MG63 (cell line): ENCODE results near the gene FAM50A. TPM values are rescaled to one million over a fixed set of nuclear protein-coding genes. Genes with fewer than 3 reads are reported as not detected.

ENCODE experiments used
- DNase-seq: peaks from one replicate; pipeline ENCODE4 v3.0.0-alpha.2; 2020
- H3K27me3 ChIP-seq: fragments of 250-450 bp; sonication (Bioruptor Pico); 2 replicates; pipeline ENCODE4 v1.5.1; 2020; ENCODE audit warnings: mild to moderate bottlenecking, moderate library complexity
- H3K36me3 ChIP-seq: fragments of 250-450 bp; sonication (Bioruptor Pico); 2 replicates; pipeline ENCODE4 v1.5.1; 2020; ENCODE audit warnings: mild to moderate bottlenecking, moderate library complexity
- H3K4me3 ChIP-seq: fragments of 250-450 bp; sonication (Bioruptor Pico); 2 replicates; pipeline ENCODE4 v1.5.1; 2020; ENCODE audit warnings: mild to moderate bottlenecking, moderate library complexity
- H3K9me3 ChIP-seq: fragments of 250-450 bp; sonication (Bioruptor Pico); 2 replicates; pipeline ENCODE4 v1.5.1; 2020; ENCODE audit warnings: mild to moderate bottlenecking, moderate library complexity
- total RNA-seq: library from RNA; depleted of rRNA; stranded (reverse); fragments of >200 nt; shearing (Covaris generic); gene quantifications from 2 replicates; pipeline ENCODE4 v1.2.3, GENCODE V29; 2014; ENCODE audit warnings: low replicate concordance

Gene FAM50A
- total RNA-seq, 1 experiment from 2014 or later, result 35.4 TPM

DNA sequence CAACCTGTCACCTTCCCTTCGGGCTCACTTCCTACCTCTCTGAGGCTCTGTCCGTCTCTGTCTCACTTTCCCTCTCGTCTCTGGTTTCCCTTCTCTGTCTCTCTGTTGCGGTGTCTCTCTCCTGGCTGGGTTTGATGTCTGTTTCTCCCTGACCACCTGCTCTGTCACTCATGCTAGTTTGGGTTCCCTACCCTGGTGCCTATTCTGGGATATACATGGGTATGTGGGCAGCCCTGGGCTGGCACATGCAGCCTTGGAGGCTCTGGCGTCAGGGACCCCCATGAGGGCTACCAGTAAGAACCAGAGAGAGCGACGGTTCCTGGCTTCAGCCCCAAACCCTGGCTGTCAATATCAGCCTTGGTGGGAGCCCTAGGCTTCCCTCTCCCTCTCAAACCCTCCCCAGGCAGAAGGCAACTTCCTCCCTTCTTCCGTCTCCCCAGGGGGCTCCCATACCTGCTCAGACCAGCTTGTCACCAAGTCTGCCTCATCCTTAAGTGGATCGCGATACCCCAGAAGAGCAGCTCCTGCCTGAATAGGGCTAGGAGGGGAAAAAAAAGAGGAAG is 35.2 kb upstream of the FAM50A start:
- Histone ChIP-seq H3K4me3 (peak overlapping the region; percentile 53), H3K9me3 (no peaks in the 10 kb centered on the region), H3K36me3 (no peaks in the 10 kb centered on the region), H3K27me3 (no peaks in the 10 kb centered on the region)
- DNase-seq, result no peak

DNA sequence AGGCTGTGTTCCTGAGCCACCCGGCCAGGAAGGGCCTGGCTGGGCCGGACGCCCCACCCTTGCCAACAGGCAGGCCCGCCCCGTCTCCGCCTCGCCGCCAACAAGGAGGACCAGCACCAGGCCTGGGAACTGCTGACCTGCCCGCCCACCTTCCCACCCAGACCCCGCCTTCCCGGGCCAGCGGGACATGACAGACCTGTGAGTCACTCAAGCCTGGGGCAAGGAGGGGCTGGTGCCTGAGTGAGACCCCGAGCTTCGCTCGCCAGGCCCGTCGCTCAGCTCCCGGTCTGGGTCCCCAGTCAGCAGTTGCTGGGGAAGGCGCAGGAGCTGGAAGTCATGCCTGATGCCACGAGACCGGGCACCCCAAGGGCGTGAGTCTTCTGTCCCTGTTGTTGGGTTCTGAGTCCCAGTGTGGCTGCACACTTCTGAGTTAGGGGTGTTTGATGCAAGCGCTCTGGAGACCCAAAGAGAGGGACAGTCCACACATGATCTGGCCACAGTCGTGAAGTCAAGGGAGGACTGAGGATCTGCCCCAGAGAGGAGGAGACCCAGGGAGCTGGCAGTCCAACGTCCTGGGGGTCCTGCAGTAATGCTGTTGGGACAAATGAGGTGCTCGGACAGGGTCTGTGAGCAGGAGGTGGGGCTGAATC is 34.6 kb upstream of the FAM50A start, which contains the start of gene DNASE1L1:
DNASE1L1 (minus strand) TSS at position 33 of the 650 bp plus-strand sequence. CDS start 3,686 bp downstream, outside the sequence.
- Histone ChIP-seq H3K27me3 (no peaks in the 10 kb centered on the region), H3K4me3 (peak within 1 kb of the TSS; percentile 53), H3K9me3 (no peaks in the 10 kb centered on the region), H3K36me3 (no peaks in the 10 kb centered on the region)
- DNase-seq, result peak; percentile 95

DNA sequence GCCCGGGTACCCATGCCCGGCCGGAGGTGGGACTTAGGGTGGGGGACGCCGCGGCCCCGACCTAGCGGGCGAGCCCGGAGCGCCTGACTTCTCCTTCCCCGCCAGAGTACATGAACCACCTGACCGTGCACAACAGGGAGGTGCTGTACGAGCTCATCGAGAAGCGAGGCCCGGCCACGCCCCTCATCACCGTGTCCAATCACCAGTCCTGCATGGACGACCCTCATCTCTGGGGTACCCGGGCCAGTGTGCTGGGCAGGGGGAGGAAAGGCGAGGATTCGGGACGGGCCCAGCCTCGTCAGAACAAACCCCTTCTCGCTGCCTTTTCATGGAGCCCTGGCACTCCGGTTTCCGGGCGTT is 32.0 kb upstream of the FAM50A start:
- H3K27me3 ChIP-seq, result no peaks in the 10 kb centered on the region
- peak overlapping the region; percentile 63 for H3K4me3 ChIP-seq
- H3K36me3 ChIP-seq, result no peaks in the 10 kb centered on the region
- DNase-seq, result peak; percentile 68
- H3K9me3 ChIP-seq, result no peaks in the 10 kb centered on the region

DNA sequence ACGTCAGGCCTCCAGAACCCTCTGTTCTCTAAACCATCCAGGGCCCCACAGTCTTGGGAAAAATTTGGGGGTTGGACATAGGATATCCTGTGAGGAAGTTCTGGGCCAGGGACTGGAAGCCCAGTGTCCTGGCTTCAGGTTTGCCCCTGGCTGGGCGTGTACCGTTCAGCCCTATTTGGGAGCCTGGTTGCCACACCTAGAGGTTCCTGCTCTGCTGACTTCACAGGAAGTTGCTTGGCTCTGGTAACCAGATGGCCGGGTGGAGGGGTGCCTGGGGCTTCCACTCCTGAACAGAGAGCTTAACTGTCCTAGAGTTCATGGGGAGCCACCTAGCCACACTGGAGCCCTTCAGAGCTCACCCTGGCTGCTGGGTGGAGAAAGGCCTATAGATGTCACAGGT is 31.5 kb upstream of the FAM50A start:
- no peaks in the 10 kb centered on the region for H3K9me3 ChIP-seq
- H3K27me3 ChIP-seq, result no peaks in the 10 kb centered on the region
- no peaks in the 10 kb centered on the region for H3K36me3 ChIP-seq
- no peak for DNase-seq
- peak overlapping the region; percentile 63 for H3K4me3 ChIP-seq

DNA sequence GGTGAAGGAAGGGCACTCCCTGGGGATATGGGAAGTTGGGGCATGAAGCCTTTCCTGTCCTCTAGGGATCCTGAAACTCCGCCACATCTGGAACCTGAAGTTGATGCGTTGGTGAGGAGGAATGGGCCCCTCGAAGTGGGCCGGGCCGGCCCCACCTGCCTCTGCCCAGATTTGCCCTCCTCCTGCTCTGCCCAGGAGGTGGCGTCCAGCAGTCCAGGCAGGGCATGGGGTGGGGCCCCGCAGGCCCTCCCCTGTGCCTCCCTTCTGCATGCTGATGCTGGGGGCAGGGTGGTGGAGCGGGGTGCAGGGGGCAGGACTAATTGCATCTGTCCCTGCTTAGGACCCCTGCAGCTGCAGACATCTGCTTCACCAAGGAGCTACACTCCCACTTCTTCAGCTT is 30.8 kb upstream of the FAM50A start:
- Histone ChIP-seq H3K4me3 (no peak overlapping the region), H3K36me3 (no peaks in the 10 kb centered on the region), H3K27me3 (no peaks in the 10 kb centered on the region), H3K9me3 (no peaks in the 10 kb centered on the region)
- no peak for DNase-seq

DNA sequence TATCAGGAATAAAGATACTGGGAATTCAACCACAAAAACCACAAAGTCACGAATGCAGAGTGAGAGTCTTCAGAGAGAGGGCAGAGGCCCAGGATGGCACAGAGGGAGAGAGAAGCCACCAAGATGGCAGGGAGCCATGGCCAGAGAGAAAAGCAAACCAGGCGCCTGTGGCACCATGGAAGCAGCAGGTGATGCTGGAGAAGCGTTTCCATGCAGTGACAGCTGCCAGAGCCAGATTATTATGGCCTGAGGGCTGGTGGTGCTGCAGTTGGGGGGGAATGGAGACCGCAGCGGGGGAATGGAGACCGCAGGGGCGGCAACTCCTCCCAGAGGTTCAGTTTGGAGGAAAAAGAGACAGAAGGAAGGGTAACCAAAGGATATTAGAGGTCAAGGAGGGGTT is 26.8 kb upstream of the FAM50A start:
- no peaks in the 10 kb centered on the region for H3K9me3 ChIP-seq
- no peaks in the 10 kb centered on the region for H3K36me3 ChIP-seq
- no peak overlapping the region for H3K4me3 ChIP-seq
- no peaks in the 10 kb centered on the region for H3K27me3 ChIP-seq
- no peak for DNase-seq

DNA sequence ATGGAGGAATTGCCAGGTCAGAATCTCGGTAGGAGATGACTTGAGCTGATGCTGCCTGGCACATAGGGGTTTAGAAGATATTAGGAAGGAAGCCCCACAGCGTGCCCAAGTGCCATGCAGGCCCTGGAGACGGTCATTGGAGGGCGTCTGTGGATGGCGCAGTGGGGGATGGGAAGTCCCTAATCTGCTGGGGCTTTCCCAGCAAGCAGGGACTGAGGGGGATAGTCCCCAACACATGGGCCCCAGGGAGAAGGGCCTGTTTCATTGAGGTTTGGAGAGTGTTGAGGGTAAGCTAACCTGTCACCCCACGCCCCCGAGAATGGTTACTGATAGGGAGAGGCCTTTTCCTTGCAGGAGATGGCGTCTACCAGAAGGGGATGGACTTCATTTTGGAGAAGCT is 24.8 kb upstream of the FAM50A start:
- Histone ChIP-seq H3K36me3 (no peaks in the 10 kb centered on the region), H3K4me3 (no peak overlapping the region), H3K27me3 (no peaks in the 10 kb centered on the region), H3K9me3 (no peaks in the 10 kb centered on the region)
- no peak for DNase-seq

DNA sequence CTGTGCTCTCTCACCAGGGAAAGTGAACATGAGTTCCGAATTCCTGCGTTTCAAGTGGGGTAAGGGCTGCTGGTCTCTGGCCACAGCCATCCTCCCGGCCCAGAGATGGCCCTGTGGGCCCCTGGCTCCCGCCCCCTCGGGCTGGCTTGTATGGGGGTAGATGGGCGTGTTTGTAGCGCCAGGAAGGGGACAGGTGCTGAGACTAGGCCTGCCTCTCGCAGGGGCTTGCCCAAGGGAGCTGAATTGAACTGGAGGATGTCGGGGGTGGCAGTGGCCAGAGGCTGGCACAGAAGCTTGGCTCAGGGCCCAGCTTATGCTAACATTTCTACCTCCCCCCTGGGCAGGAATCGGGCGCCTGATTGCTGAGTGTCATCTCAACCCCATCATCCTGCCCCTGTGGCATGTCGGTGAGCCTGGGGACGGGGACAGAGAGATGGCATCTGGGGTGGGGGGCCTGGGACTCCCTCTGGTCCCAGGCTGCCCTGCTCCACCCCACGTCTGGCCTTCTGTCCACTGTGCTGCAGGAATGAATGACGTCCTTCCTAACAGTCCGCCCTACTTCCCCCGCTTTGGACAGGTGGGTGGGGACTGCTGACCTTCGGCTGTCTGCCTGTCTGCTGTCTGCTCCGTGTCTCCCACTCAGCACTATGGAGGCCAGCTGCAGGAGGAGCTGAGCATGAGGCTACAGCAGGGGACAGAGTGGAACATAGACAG is 24.1 kb upstream of the FAM50A start:
- Histone ChIP-seq H3K9me3 (no peaks in the 10 kb centered on the region), H3K27me3 (no peaks in the 10 kb centered on the region), H3K36me3 (no peaks in the 10 kb centered on the region), H3K4me3 (no peak overlapping the region)
- no peak for DNase-seq

DNA sequence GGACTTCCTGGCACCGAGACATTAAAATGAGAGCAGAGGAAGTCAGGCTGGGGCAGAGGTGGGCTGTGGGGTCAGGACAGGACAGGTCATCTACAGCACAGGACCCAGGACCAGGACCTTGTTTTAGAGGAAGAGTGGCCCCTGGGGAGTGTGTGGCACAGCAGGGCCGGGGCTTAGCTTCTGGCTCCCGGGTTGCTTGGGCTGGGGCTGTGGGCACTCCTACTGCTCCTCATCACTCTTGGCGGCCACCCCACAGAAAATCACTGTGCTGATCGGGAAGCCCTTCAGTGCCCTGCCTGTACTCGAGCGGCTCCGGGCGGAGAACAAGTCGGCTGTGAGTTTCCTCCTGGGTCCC is 23.6 kb upstream of the FAM50A start:
- Histone ChIP-seq H3K27me3 (no peaks in the 10 kb centered on the region), H3K4me3 (no peak overlapping the region), H3K9me3 (no peaks in the 10 kb centered on the region), H3K36me3 (no peaks in the 10 kb centered on the region)
- DNase-seq, result no peak

DNA sequence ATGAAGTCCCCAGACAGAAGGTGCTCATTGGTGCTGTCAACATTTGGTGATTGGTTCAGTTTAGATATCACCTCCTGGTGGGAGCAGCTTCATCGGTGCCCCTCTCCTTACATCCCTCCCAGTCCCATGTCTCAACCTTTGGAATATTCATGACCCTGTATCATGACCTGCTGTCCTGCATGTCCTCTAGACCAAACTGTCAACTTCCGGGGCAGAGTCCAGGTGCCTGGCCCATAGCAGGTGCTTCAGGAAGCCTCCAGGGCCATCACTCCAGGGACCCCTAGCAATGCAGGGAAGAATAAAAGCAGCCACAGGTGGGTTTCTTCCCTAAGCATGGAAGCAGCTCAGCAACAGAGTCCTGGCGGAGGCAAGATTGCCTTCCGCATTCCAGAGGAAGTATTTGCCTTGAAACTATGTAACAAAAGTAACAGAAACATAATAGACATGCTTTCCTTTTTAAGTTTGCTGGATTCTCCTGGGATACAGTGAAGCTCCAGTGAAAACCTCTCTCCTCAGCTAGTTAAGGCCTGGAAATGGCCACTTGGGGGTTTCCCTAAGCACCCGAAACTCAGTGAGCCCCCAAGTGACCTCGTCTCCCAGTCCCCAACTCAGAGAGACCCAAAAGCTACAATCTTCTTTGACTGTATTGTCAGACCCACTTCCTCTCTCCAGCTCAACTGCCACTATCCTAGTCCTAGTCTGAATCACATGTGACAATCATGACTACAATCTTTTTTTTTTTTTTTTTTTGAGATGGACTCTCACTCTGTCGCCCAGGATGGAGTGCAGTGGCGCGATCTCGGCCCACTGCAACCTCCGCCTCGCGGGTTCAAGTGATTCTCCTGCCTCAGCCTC is 16.8 kb upstream of the FAM50A start:
- no peak for DNase-seq
- no peaks in the 10 kb centered on the region for H3K36me3 ChIP-seq
- no peak overlapping the region for H3K4me3 ChIP-seq

DNA sequence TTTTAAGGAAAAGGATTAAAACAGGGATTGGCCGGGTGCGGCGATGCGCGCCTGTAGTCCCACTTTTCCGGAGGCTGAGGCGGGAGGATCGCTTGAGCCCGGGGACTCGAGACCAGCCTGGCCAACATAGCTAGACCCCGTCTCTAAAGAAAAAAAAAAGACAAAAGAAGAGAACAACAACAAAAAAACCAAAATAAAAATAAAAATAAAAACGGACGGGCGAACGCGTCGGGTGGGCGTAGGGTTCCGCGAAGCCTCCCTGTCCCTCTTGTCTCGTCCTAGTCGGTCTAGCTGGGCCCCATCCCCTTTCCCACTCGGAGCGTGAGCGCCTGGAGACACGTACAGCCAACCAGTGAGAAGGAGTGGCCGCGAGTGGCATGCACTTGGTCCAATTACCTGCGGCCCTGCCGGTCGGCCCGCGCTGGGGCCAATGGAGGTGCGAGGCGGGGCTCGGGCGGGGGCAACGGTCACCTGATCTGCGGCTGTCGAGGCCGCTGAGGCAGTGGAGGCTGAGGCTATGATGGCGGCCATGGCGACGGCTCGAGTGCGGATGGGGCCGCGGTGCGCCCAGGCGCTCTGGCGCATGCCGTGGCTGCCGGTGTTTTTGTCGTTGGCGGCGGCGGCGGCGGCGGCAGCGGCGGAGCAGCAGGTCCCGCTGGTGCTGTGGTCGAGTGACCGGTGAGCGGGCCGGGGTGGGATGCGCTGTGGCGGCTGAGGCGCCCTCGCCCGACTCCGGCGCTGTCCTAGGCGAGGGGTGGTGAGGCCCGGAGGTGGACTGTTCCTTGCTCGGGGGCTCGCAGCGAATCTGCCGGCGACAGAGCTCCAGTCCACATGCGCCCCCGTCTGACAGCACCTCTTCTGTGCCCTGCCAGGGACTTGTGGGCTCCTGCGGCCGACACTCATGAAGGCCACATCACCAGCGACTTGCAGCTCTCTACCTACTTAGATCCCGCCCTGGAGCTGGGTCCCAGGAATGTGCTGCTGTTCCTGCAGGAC is 15.5 kb upstream of the FAM50A start, which contains the start of gene ATP6AP1:
ATP6AP1 (plus strand) TSS at position 502 of the 996 bp plus-strand sequence; CDS start at position 518, 16 bp downstream.
- DNase-seq, result peak; percentile 96
- H3K27me3 ChIP-seq, result no peaks in the 10 kb centered on the region
- H3K9me3 ChIP-seq, result no peaks in the 10 kb centered on the region
- H3K4me3 ChIP-seq, result peak within 1 kb of the TSS; percentile 67
- no peaks in the 10 kb centered on the region for H3K36me3 ChIP-seq

More for the DNA sequence above, 16.8 kb upstream of the FAM50A start:
- Histone ChIP-seq H3K9me3 (no peaks in the 10 kb centered on the region), H3K27me3 (no peaks in the 10 kb centered on the region)

DNA sequence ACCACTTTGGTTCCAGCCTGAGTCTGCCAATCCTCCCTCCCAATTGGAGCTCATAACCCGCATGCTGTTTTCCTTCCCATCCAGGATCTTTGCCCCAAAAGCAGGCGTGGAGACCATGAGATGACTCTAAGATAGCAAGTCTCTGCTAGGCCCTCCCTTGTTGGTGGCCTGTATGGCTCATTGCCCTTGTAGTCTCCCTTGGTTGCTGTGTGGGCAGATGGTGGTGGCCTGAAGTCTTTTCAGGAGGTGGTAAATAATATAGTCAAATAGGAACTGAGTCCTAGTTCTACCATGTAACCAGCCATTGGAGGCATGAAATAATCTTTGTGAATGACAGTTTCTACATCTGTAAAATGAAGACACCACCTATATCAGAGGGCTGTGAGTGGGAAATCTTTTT is 14.2 kb upstream of the FAM50A start:
- Histone ChIP-seq H3K36me3 (no peaks in the 10 kb centered on the region), H3K9me3 (no peaks in the 10 kb centered on the region), H3K27me3 (no peaks in the 10 kb centered on the region), H3K4me3 (no peak overlapping the region)
- DNase-seq, result no peak

DNA sequence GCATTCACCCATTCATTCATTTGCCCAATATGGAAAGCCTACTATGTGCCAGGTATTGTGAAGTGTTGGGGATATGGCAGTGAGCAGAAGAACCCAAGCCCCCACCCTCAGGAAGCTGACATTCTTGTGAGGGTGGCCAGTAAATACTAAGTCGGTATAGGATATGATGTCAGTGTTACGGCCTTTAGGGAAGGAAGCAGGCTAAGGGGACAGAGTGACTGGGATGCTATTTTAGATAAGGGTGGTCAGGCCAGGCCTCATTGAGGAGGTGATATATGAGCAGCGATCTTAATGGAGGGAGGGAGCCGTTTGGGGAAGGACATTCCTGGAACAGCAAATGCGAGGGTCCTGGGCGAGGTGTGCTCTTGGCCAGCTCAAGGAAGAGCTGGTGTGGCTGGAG is 13.5 kb upstream of the FAM50A start:
- Histone ChIP-seq H3K36me3 (no peaks in the 10 kb centered on the region), H3K4me3 (no peak overlapping the region), H3K9me3 (no peaks in the 10 kb centered on the region), H3K27me3 (no peaks in the 10 kb centered on the region)
- DNase-seq, result no peak

DNA sequence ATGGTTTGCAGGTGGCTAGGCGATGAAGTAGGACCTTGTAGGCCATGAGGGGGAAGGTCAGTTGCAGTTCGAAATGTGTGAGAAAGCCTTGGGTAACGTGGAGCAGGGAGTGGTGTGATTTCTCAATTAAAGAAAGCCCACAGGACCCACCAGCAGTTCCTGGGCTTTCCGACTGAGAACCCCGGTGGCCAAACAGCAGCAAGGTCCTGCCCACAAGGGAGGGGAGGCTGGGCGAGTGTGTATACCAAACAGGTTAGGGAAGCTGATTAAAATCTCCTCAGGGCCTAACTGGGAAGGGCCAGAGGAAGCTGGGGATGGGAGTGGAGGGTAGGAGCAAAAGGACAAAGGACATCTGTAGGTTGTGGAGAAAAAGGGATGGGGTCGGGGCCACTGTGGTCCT is 13.0 kb upstream of the FAM50A start:
- H3K36me3 ChIP-seq, result no peaks in the 10 kb centered on the region
- H3K27me3 ChIP-seq, result no peaks in the 10 kb centered on the region
- no peaks in the 10 kb centered on the region for H3K9me3 ChIP-seq
- no peak overlapping the region for H3K4me3 ChIP-seq
- DNase-seq, result no peak

DNA sequence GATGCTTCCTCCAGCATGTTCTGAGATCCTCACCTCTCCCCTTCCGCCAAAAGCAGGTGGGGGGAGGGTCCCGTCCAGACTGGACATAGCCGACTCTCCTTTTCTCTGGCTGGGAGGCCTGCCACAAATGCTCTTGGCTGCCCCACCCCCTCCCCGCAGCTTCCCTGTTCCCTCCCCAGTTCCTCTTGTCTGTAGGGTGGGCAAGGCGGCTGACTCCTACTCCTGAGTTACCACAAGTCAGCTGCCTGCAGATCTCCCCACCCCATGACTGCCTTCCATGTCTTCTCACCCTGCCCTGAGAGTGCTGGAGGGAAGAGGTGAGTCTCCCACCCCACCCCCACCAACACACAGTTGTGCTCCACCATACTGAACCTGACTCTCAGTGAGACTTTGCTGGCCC is 12.6 kb upstream of the FAM50A start:
- no peak for DNase-seq
- Histone ChIP-seq H3K27me3 (no peaks in the 10 kb centered on the region), H3K9me3 (no peaks in the 10 kb centered on the region), H3K36me3 (no peaks in the 10 kb centered on the region), H3K4me3 (no peak overlapping the region)

DNA sequence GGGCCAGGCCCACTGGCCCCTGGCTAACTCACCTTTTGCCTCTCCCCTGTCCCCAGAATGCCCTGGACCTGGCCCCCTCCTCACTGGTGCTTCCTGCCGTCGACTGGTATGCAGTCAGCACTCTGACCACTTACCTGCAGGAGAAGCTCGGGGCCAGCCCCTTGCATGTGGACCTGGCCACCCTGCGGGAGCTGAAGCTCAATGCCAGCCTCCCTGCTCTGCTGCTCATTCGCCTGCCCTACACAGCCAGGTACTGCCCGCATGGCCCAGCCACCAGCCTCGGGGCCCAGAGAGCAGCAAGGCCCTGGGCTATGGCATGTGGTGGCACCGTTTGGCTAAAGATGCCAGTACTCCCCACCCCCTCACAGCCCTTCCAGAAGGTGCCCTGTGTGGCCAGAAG is 11.7 kb upstream of the FAM50A start:
- DNase-seq, result no peak
- Histone ChIP-seq H3K36me3 (no peaks in the 10 kb centered on the region), H3K4me3 (no peak overlapping the region), H3K9me3 (no peaks in the 10 kb centered on the region), H3K27me3 (no peaks in the 10 kb centered on the region)
